ENCODE data around the gene STRAP.
A peak's percentile ranks its signal among the peaks of the same experiment; 100 is the strongest.

The STRAP gene

DNA sequence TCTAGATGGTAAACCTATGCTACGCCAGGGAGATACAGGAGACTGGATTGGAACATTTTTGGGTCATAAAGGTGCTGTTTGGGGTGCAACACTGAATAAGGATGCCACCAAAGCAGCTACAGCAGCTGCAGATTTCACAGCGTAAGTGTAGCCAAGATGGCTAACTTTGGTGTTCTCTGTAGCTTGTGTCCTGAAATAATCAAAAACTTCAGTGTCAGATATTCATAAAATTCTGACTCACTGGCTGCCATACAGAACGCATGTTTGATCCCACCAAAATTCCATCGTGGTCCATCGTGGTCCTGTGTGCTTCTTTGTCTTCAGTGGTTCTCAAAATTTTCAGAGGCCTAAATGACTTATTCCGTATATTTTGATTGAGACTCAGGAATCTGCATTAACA is 1.3 kb downstream of the STRAP start:
- peaks cover 34% of the 10 kb centered on the region for H3K36me3 ChIP-seq (ENCODE audit: low read length)
- peak overlapping the region; percentile 86 for H3K9ac ChIP-seq (ENCODE audit: low read length)
- peaks cover 63% of the 10 kb centered on the region for H3K79me2 ChIP-seq (ENCODE audit: insufficient read depth, low read length)
- peak overlapping the region; percentile 94 for H3K4me2 ChIP-seq (ENCODE audit: low read depth, low read length, poor library complexity, severe bottlenecking)
- H2AFZ ChIP-seq (ENCODE audit: low read depth, low read length, severe bottlenecking): no peak overlapping the region
- H3K9me3 ChIP-seq (ENCODE audit: insufficient read depth, low read length): no peaks in the 10 kb centered on the region
- peak overlapping the region; percentile 95 for H3K4me3 ChIP-seq (ENCODE audit: insufficient read depth, low read length, poor library complexity, severe bottlenecking)
- TF ChIP-seq CTCF (IDR thresholded peaks at IDR 0.05; ENCODE audit: insufficient read depth, low read length, poor library complexity, severe bottlenecking) (no peak), EZH2phosphoT487 (conservative IDR thresholded peaks at IDR 0.05; ENCODE audit: low read length) (no peak)
- H3K27me3 ChIP-seq (ENCODE audit: low read length): no peaks in the 10 kb centered on the region
- H3K9me2 ChIP-seq (replicated peaks; ENCODE audit: insufficient read depth, low read length): no peaks in the 10 kb centered on the region
- H4K20me1 ChIP-seq (ENCODE audit: low read depth, low read length): peaks cover 19% of the 10 kb centered on the region
- no peak overlapping the region for H3K27ac ChIP-seq (ENCODE audit: low read depth, low read length)
- H3F3A ChIP-seq (ENCODE audit: insufficient read depth): no peaks in the 10 kb centered on the region

GRCh38 chr12:15886372-15887042 is 4.3 kb downstream of the STRAP start:
- peaks cover 75% of the 10 kb centered on the region for H3K79me2 ChIP-seq (ENCODE audit: insufficient read depth, low read length)
- TF ChIP-seq CTCF (IDR thresholded peaks at IDR 0.05; ENCODE audit: insufficient read depth, low read length, poor library complexity, severe bottlenecking) (no peak), EZH2phosphoT487 (conservative IDR thresholded peaks at IDR 0.05; ENCODE audit: low read length) (no peak)
- H3F3A ChIP-seq (ENCODE audit: insufficient read depth): no peaks in the 10 kb centered on the region
- no peak overlapping the region for H3K4me3 ChIP-seq (ENCODE audit: insufficient read depth, low read length, poor library complexity, severe bottlenecking)
- no peak overlapping the region for H3K4me2 ChIP-seq (ENCODE audit: low read depth, low read length, poor library complexity, severe bottlenecking)
- no peak overlapping the region for H2AFZ ChIP-seq (ENCODE audit: low read depth, low read length, severe bottlenecking)
- H3K27ac ChIP-seq (ENCODE audit: low read depth, low read length): no peak overlapping the region
- no peak overlapping the region for H3K9ac ChIP-seq (ENCODE audit: low read length)
- no peaks in the 10 kb centered on the region for H3K27me3 ChIP-seq (ENCODE audit: low read length)
- H3K36me3 ChIP-seq (ENCODE audit: low read length): peaks cover 48% of the 10 kb centered on the region
- H3K9me2 ChIP-seq (replicated peaks; ENCODE audit: insufficient read depth, low read length): no peaks in the 10 kb centered on the region
- no peaks in the 10 kb centered on the region for H3K9me3 ChIP-seq (ENCODE audit: insufficient read depth, low read length)
- peaks cover 21% of the 10 kb centered on the region for H4K20me1 ChIP-seq (ENCODE audit: low read depth, low read length)

DNA sequence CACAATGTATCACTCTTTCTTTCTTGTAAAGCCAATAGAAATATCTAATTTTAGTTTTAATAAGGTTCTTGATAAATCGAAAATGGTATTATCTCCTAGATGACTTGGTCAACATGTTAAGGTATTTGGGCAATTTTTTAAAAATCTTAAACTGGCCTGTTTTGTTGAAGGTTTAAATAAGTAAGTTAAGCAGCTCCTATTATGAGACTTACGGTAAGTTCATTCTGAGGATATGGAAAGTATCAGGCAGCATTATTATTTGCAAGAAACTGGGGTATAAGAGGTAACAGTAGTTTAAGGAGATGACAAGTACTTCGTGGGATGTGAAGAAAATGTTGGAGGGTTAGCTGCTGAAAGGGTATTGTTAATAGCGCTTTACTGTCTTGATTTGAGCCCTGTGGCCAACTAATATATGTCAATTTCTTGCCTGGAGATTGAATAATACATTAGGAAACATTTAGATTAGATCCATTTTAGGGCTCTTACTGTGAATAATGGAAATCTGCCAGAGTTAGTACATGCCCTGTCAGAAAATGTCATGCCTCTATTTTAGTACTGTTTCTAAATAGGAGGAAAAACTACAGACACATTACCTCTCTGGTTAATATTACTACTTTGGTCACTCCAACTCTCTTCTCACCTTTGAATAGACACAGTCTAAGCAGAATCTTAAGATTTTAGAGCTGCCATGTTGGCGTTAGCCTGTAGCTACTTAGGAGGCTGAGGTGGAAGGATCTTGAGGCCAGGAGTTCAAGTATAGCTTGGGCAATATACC is 5.0 kb downstream of the STRAP start:
- no peaks in the 10 kb centered on the region for H3K9me3 ChIP-seq (ENCODE audit: insufficient read depth, low read length)
- H3K4me3 ChIP-seq (ENCODE audit: insufficient read depth, low read length, poor library complexity, severe bottlenecking): no peak overlapping the region
- H3F3A ChIP-seq (ENCODE audit: insufficient read depth): no peaks in the 10 kb centered on the region
- peaks cover 74% of the 10 kb centered on the region for H3K79me2 ChIP-seq (ENCODE audit: insufficient read depth, low read length)
- H4K20me1 ChIP-seq (ENCODE audit: low read depth, low read length): peaks cover 21% of the 10 kb centered on the region
- no peak overlapping the region for H3K9ac ChIP-seq (ENCODE audit: low read length)
- peaks cover 53% of the 10 kb centered on the region for H3K36me3 ChIP-seq (ENCODE audit: low read length)
- no peak overlapping the region for H3K4me2 ChIP-seq (ENCODE audit: low read depth, low read length, poor library complexity, severe bottlenecking)
- TF ChIP-seq CTCF (IDR thresholded peaks at IDR 0.05; ENCODE audit: insufficient read depth, low read length, poor library complexity, severe bottlenecking): no peak
- H3K9me2 ChIP-seq (replicated peaks; ENCODE audit: insufficient read depth, low read length): no peaks in the 10 kb centered on the region
- no peaks in the 10 kb centered on the region for H3K27me3 ChIP-seq (ENCODE audit: low read length)
- no peak overlapping the region for H3K27ac ChIP-seq (ENCODE audit: low read depth, low read length)
- no peak overlapping the region for H2AFZ ChIP-seq (ENCODE audit: low read depth, low read length, severe bottlenecking)
